CD4-positive, alpha-beta T cell (primary cell): ENCODE data around the gene APOBEC3F. TPM values are rescaled to one million over a fixed set of nuclear protein-coding genes. Genes with fewer than 3 reads are reported as not detected.

Experiments
- ATAC-seq: fragments of 200-7000 bp; cut with Tn5 transposase; one replicate; pipeline ENCODE4 v1.10.0; 2022; ENCODE audit warnings: mild to moderate bottlenecking; ENCODE audit not compliant: poor library complexity
- CTCF ChIA-PET: fragments of 350-600 bp; sonication (Branson Sonifier 250); formaldehyde crosslinking; loops from one replicate; lab custom pipeline; 2021; ENCODE audit warnings: antibody characterized with exemption, inconsistent platforms; lab: Charles Lee
- POLR2A ChIA-PET: fragments of 350-600 bp; sonication (Branson Sonifier 250); formaldehyde crosslinking; loops from one replicate; lab custom pipeline; 2021; ENCODE audit warnings: antibody characterized with exemption, inconsistent platforms; lab: Charles Lee
- DNase-seq, 14 experiments: peaks; one replicate each; pipeline ENCODE4 v3.0.0-alpha.2; 2013 to 2020; ENCODE audit warnings: mixed read lengths in 2 of 14
- H3K27ac ChIP-seq, 2 donors: one replicate each; pipeline versions ENCODE4 v1.5.1 to v1.7.0; 2013; ENCODE audit warnings: low read length in 2 of 2, low read depth in 1 of 2, mild to moderate bottlenecking in 1 of 2
- H3K27me3 ChIP-seq, 2 experiments: 1 replicate in 1 of 2; 2 replicates in 1 of 2; pipeline versions ENCODE4 v1.6.1 to v1.7.0; 2013; ENCODE audit warnings: low read length in 2 of 2, control low read depth in 1 of 2, mild to moderate bottlenecking in 1 of 2, moderate library complexity in 1 of 2; ENCODE audit not compliant: insufficient read depth in 2 of 2, control insufficient read depth in 1 of 2
- H3K36me3 ChIP-seq: one replicate; pipeline ENCODE4 v1.6.1; 2013; ENCODE audit warnings: low read length, control low read depth; ENCODE audit not compliant: insufficient read depth
- H3K4me1 ChIP-seq: one replicate; pipeline ENCODE4 v1.6.1; 2013; ENCODE audit warnings: low read length, control low read depth; ENCODE audit not compliant: insufficient read depth
- H3K4me3 ChIP-seq: one replicate; pipeline ENCODE4 v1.5.1; 2013; ENCODE audit warnings: mild to moderate bottlenecking, low read length, moderate library complexity
- H3K9me3 ChIP-seq, 2 experiments: 1 replicate in 1 of 2; 2 replicates in 1 of 2; pipeline versions ENCODE4 v1.6.1 to v1.7.0; 2013; ENCODE audit warnings: low read length in 2 of 2, mild to moderate bottlenecking in 2 of 2, control low read depth in 1 of 2, moderate library complexity in 1 of 2; ENCODE audit not compliant: control insufficient read depth in 1 of 2, insufficient read depth in 1 of 2
- H3K27ac Mint-ChIP-seq: one replicate; pipeline ENCODE4 v1.8.0; 2020; ENCODE audit warnings: mixed read lengths
- H3K27me3 Mint-ChIP-seq: one replicate; pipeline ENCODE4 v1.8.0; 2021; ENCODE audit warnings: mixed read lengths
- H3K36me3 Mint-ChIP-seq: one replicate; pipeline ENCODE4 v1.8.0; 2021; ENCODE audit warnings: low read depth, mixed read lengths
- H3K4me1 Mint-ChIP-seq: one replicate; pipeline ENCODE4 v1.8.0; 2021; ENCODE audit warnings: low read depth, mixed read lengths
- H3K4me3 Mint-ChIP-seq: one replicate; pipeline ENCODE4 v1.8.0; 2020; ENCODE audit warnings: mild to moderate bottlenecking, mixed read lengths
- H3K9me3 Mint-ChIP-seq: one replicate; pipeline ENCODE4 v1.8.0; 2020; ENCODE audit warnings: mixed read lengths
- CTCF ChIP-seq: fragments of 200-600 bp; IDR thresholded peaks from one replicate; pipeline ENCODE4 v1.8.0; 2022; ENCODE audit warnings: antibody characterized with exemption, mild to moderate bottlenecking
- intact Hi-C, 2 experiments: fragments of 100-400 bp; cut with DNase I in 1 of 2; cut with micrococcal nuclease in 1 of 2; formaldehyde crosslinking; loops; one replicate each; pipeline versions ENCODE4 v1.15.1 to v1.9.0; 2023 to 2025; cut with DNase I, micrococcal nuclease
- total RNA-seq, 174 experiments: library from RNA in 2 of 174; stranded (reverse) in 2 of 174; gene quantifications; one replicate each; pipeline ENCODE4 v1.2.3 and lab custom pipeline; 2021 to 2026

Gene APOBEC3F
- total RNA-seq, 2 experiments from 2014 or later = 4.3 to 6.5 TPM

GRCh38 chr22:39081016-39081415, 40.4 kb downstream of the APOBEC3F start:
- Histone ChIP-seq H3K36me3 (peaks cover 48% of the 10 kb centered on the region), H3K4me1 (peaks cover 89% of the 10 kb centered on the region), H3K27me3 (no peaks in the 10 kb centered on the region), H3K9me3 (no peaks in the 10 kb centered on the region), H3K27ac (no peak overlapping the region), H3K4me3 (no peak overlapping the region)
- ChIA-PET CTCF (no interaction called here), POLR2A (interaction anchor here (0.8 to 1.1 kb wide), 3 partner anchors 11 to 239 kb away, joined by 3 to 5 read pairs (median 3); partner anchors contain the start of genes CBX7 and RPL3)
- ATAC-seq (no peak), DNase-seq (no peak)
- intact Hi-C loops = loop anchor here in 1 of 2 experiments (5.0 kb wide), 1 partner anchor 36 kb away; no protein-coding TSS in a partner anchor
- Mint-ChIP-seq H3K27ac (peak overlapping the region; percentile 59), H3K4me1 (peaks cover 30% of the 10 kb centered on the region), H3K36me3 (peaks cover 54% of the 10 kb centered on the region), H3K4me3 (no peak overlapping the region), H3K27me3 (no peaks in the 10 kb centered on the region), H3K9me3 (no peaks in the 10 kb centered on the region)
- no peak for TF ChIP-seq CTCF

- ATAC-seq (no peak), DNase-seq (no peak)
- H3K9me3 ChIP-seq = no peaks in the 10 kb centered on the region
- no peak overlapping the region for H3K27ac ChIP-seq
- peaks cover 53% of the 10 kb centered on the region for H3K36me3 ChIP-seq
- TF ChIP-seq CTCF = no peak
- peaks cover 90% of the 10 kb centered on the region for H3K4me1 ChIP-seq
- intact Hi-C loops = loop anchor here in 1 of 2 experiments (5.0 kb wide), 1 partner anchor 36 kb away; no protein-coding TSS in a partner anchor
- POLR2A ChIA-PET = interaction anchor here (1.1 kb wide), 1 partner anchor 238 kb away, joined by 3 read pairs; the partner anchor contains the start of gene RPL3
- H3K27ac Mint-ChIP-seq = peak overlapping the region; percentile 59
- peaks cover 30% of the 10 kb centered on the region for H3K4me1 Mint-ChIP-seq
- no peaks in the 10 kb centered on the region for H3K27me3 Mint-ChIP-seq
- no peak overlapping the region for H3K4me3 ChIP-seq
- CTCF ChIA-PET = no interaction called here
- no peaks in the 10 kb centered on the region for H3K27me3 ChIP-seq
- H3K9me3 Mint-ChIP-seq = no peaks in the 10 kb centered on the region
- H3K36me3 Mint-ChIP-seq = peaks cover 59% of the 10 kb centered on the region
- no peak overlapping the region for H3K4me3 Mint-ChIP-seq
Measured at GRCh38 chr22:39081598-39081997, 40.9 kb downstream of the APOBEC3F start.

- peaks cover 58% of the 10 kb centered on the region for H3K36me3 Mint-ChIP-seq
- Histone ChIP-seq H3K4me1 (peaks cover 91% of the 10 kb centered on the region), H3K9me3 (no peaks in the 10 kb centered on the region), H3K27ac (peak overlapping the region in 1 of 2 donors; percentile 24), H3K4me3 (no peak overlapping the region), H3K27me3 (no peaks in the 10 kb centered on the region), H3K36me3 (peaks cover 59% of the 10 kb centered on the region)
- DNase-seq = no peak
- H3K4me1 Mint-ChIP-seq = peaks cover 30% of the 10 kb centered on the region
- ChIA-PET POLR2A (no interaction called here), CTCF (no interaction called here)
- H3K27ac Mint-ChIP-seq = peak overlapping the region; percentile 51
- H3K27me3 Mint-ChIP-seq = no peaks in the 10 kb centered on the region
- no peak for TF ChIP-seq CTCF
- H3K4me3 Mint-ChIP-seq = peak overlapping the region; percentile 15
- no peak for ATAC-seq
- intact Hi-C loops = loop anchor here in 1 of 2 experiments (5.0 kb wide), 1 partner anchor 34 kb away; no protein-coding TSS in a partner anchor
- no peaks in the 10 kb centered on the region for H3K9me3 Mint-ChIP-seq
Measured at GRCh38 chr22:39083212-39084165, 42.8 kb downstream of the APOBEC3F start.
